ENCODE results near the gene RFXANK.
"Not testable (repeated sequence)": the region's sequence is repeated elsewhere in the genome, so short reads cannot be mapped to it uniquely, and the experiment has no call there.

Gene RFXANK

GRCh38 chr19:19169236-19170052 is 22.6 kb upstream of the RFXANK start:
- DNase-seq (ENCODE audit: extremely low read depth in 1 of 2, low read depth in 1 of 2) = no peak

DNA sequence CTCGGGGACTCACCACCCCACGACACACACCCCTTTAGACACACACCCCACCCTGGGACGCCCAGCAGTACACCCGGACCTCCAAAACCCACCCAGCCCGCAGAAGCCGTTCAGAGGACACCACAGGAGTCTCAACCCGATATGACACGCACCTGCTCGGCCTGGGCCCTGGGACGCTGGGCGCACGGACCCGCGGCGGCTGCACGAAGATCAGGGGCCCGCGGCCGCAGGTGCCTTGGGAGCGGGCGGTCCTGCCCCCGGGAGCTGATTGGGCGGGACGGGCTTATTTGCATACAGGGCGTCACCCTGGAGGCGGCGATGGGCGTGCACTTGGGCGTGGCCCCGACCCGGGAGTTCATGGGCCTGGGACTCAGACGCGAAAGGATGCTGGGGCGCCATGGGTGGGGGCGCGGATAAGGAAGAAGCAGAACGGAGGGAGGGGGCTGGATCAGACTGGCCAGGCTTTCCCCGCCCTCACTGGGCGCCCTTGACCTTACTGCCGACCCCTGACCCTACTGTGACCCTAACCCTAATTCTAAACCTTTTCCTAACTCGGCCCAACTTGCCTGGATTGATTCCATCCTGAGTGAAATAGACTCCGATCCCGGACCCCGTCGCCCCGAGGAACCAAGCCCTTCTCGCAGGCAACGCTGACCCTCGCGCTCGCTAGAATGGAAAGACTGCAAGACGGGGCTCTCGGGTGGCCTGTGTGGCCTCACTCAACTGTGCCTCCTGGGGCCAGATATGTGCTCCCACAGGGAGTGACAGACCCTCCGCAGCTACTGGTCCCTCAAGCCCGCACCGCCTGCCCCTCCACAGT is 21.8 kb upstream of the RFXANK start, which contains the start of gene MEF2B:
MEF2B (minus strand) TSS at position 211 of the 820 bp plus-strand sequence. CDS start 19,528 bp downstream, outside the sequence.
- DNase-seq (ENCODE audit: extremely low read depth in 1 of 2, low read depth in 1 of 2) = peak; percentile 29 to 57

DNA sequence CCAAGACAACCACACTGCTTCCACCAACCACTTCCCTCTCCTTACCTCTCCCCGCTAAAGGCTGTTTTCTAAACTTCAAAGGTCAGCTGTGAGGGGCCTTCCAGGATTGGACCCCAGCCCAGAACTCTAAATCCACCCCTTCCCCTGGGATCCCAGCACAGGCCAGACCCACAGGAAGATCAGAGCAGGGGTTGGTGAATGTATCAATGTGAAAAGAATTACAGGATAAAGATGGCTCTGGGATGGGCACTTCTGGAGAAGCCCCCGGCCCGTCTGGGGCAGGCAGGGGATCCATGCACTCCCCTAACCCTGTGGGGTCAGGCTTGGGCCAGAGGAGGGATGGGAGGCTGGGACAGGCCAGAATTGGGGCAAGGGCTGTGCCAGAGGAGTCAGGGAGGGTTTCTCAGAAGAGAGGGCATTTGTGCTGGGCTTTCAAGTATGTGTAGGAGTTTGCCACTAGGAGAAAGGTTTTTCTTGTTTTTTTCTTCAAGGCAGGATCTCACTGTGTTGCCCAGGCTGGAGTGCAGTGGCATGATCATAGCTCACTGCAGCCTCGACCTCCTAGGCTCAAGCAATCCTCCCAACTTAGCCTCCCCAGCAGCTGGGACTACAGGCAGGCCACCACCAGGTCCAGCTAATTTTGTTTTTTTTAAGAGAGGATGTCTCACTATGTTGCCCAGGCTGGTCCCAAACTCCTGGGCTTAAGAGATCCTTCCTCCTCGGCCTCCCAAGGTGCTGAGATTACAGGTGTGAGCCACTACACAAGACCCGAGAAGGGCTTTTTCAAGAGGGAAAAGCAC is 21.0 kb upstream of the RFXANK start:
- no peak for DNase-seq (ENCODE audit: extremely low read depth in 1 of 2, low read depth in 1 of 2)

DNA sequence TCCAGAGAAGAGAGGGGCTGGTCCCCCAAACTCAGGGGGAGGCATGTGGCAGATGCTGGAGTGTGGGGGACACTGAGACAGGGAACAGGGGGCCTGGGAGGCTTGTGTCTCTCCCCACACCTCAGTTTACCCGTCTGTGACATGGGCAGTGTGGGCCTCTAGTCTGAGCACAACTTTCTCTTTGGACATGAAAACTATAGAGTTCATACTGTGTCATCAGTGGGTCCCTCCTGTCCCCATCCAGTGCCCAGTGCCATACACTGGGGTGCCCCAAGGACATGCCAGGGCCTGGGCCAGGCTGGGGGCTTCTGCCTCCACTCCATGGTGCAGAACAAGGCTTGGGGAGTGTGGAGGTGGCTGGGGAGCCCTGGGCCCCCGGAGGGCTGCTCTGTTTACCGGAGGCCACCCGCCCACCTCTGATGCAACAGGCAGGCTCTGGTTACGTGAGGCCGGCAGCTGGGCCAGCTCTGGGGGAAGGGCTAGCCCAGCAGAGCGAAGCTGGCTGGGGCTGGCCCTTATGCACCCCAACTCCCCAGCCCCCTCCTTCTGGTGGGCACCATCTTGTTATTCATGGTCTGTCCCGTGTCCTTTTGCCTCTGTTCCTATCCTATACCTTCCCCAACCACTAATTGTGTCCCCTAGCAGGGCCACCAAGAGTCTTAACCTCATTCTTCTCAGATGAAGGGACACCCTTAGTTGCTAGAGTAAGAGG is 20.1 kb upstream of the RFXANK start:
- no peak for DNase-seq (ENCODE audit: extremely low read depth in 1 of 2, low read depth in 1 of 2)

GRCh38 chr19:19173243-19173642 is 18.8 kb upstream of the RFXANK start:
- not testable (repeated sequence) for DNase-seq (ENCODE audit: extremely low read depth in 1 of 2, low read depth in 1 of 2)

DNA sequence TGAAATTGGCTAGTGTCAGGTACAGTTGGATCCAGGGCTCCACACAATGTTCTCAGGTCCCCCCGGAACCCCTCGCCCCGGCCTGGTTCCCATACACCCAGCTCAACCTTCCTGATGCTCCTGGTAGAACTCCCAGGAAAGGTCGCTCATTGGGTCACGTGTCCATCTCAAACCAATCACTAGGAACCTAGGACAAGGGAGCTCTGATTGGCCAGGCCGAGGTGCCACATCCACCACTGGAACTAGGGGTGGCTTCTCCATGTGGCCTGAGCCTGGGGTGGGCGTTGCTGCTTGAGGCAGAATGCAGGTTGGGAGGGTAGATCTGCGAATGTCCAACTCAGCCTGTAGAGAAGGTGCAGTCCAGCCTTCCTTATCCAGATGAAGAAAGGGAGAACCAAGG is 15.1 kb upstream of the RFXANK start:
- DNase-seq (ENCODE audit: extremely low read depth in 1 of 2, low read depth in 1 of 2) = no peak

DNA sequence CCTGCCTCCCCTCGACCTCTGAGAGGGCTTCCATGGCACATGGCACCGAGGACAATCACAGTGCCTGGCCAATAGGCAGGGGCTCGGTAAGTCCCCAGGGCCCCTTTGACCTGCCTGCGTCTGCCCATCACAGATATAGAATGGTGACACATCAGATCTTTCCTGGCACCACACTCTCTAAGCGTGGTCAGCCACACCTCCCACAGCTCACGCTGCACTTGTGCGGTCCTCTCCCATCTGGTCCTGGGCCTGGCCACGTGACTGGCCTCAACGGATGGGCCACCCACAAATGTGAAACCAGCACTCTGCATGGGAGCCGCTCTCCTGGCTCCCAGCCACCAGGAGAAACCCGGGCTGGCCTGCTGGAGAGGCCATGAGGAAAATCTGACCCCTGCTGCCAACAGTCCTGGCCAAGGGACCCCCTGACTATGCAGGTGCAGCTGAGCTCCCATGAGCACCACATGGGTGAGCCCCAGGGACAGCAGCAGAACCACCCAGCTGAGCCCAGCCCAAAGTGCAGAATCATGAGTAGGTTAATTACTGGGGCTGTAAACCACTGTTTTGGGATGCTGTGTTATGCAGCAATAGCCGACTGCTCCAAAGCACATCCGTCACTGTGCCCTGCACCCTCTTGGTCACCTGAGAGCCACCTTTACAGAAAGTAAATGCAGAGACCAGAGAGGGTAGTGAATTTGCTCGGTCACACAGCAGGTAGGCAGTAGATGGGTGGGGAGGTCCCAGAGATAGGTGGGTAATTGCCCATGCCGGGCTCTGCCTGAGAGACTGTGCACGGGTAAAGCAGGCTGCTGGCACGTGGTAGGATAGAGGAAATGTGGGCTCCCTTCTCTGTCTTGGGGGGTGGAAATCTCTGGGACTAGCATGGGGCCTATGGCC is 12.3 kb upstream of the RFXANK start:
- DNase-seq (ENCODE audit: extremely low read depth in 1 of 2, low read depth in 1 of 2) = no peak

DNA sequence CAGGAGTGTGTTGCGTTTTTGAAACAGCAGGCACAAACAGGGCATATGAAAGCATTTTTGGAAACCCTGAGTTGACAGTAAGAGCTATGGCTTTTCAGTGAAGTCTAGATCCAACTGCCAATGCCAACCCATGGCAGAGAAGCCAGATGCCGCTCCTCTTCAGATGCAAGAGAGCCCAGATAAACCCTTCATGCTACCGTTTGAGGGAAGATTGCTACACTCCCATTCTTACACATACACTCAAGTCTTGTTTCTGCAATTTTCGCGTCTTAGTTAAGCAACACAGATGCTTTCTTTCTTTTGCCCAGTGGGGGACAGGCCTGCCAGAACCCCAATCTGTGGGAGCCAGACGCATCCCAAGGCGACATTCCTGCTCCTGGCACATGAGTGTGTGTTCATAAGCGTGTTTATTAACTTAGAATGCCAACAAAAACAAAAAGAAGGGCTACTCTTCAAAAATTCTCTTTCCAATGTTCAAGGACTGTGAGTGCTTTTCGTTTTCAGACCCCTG is 10.5 kb upstream of the RFXANK start:
- DNase-seq (ENCODE audit: extremely low read depth in 1 of 2, low read depth in 1 of 2) = no peak

GRCh38 chr19:19185853-19186740 is 6.0 kb upstream of the RFXANK start:
- DNase-seq (ENCODE audit: extremely low read depth in 1 of 2, low read depth in 1 of 2) = peak; percentile 25 to 45

- DNase-seq (ENCODE audit: extremely low read depth in 1 of 2, low read depth in 1 of 2) = no peak
Observed at GRCh38 chr19:19186742-19187141, 5.3 kb upstream of the RFXANK start.

DNA sequence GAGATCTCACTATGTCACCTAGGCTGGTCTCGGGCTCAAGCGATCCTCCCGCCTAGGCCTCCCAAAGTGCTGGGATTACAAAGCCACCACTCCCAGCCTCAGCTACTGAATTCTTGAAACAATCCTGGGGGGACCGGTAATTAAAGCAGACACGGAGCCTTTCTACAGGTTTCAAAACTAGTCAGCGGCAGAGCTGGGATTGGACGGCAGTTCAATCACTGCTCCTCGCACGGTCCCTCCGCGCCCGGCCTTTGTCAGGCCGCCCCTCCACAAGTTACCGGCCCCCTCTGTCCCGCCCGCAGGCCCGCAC is 335 bp upstream of the RFXANK start:
- DNase-seq (ENCODE audit: extremely low read depth in 1 of 2, low read depth in 1 of 2) = no peak

- peak in 1 of 2 donors; percentile 8 for DNase-seq (ENCODE audit: extremely low read depth in 1 of 2, low read depth in 1 of 2)
Observed at GRCh38 chr19:19192910-19193423, 909 bp downstream of the RFXANK start.

- DNase-seq (ENCODE audit: extremely low read depth in 1 of 2, low read depth in 1 of 2) = no peak
Observed at GRCh38 chr19:19193926-19194325, 1.9 kb downstream of the RFXANK start.

DNA sequence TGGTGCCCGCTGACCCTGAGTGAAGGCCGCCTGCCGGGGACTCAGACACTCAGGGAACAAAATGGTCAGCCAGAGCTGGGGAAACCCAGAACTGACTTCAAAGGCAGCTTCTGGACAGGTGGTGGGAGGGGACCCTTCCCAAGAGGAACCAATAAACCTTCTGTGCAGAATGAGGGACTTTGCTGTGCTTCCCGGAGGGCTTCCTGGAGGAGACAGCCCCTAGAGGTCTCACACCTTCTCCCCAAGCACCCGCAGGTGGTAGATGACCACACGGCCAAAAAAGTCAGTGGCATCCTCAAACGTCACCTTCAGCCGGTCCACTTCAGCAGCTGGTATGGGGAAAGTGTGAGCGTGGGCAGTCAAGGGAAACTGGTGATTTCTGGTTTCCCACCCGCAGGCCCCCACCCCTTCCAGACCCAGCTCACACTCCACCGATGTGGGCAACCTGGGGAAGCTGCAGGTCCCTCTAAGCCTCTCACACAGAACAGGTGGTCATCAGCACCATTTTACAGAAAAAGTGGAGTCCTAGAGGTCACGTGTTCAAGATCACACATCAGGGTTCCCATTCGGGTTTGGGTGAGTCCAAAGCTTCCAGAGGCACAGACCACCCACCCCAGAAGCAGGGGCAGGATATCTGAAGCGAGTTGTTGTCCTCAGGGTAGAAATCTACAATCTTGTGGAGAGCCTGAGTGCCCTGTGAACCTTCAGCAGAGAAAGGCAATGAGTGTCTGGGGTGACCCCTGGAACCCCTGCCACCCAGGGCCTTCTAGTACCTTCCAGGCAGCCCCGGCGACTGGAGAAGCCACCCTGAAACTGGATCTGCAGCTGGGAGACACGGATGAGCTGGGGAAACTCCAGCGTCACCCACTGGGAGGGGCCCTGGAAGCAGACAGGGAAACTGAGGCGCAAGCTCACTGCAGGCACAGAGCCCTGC is 9.9 kb downstream of the RFXANK start:
- DNase-seq (ENCODE audit: extremely low read depth in 1 of 2, low read depth in 1 of 2) = no peak

DNA sequence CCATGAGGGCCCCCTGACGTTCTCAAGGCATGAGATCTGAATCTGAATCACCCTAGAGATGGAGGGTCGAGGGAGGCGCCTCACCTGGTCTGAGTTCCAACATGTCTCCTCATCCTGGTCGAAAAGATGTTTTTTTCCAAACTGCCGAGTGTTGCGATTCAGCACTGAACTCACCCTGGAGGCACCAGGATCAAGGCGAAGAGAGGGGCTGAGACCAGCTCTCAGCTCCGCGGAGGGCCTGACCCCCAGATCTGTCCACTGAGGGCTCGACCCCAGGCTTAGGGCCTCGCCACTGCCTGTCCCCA is 10.6 kb downstream of the RFXANK start:
- DNase-seq (ENCODE audit: extremely low read depth in 1 of 2, low read depth in 1 of 2) = no peak

- peak; percentile 75 to 88 for DNase-seq (ENCODE audit: extremely low read depth in 1 of 2, low read depth in 1 of 2)
Observed at GRCh38 chr19:19203012-19203856, 11.2 kb downstream of the RFXANK start, which contains the start of gene NR2C2AP. NR2C2AP (minus strand) TSS chr19:19203414; CDS start chr19:19203060, 354 bp downstream.
